MM.1S (cell line): ENCODE data around the gene GMEB1.
"Not testable (repeated sequence)": the region's sequence is repeated elsewhere in the genome, so short reads cannot be mapped to it uniquely, and the experiment has no call there.

Experiments
- DNase-seq: peaks from one replicate; pipeline ENCODE4 v3.0.0-alpha.2; 2015
- H2AFZ ChIP-seq: fragments of 300-600 bp; sonication (generic); 2 replicates; pipeline ENCODE4 v1.6.0; 2016; ENCODE audit warnings: antibody characterized with exemption, low read length
- H3F3A ChIP-seq: fragments of 300-600 bp; sonication (generic); 2 replicates; pipeline ENCODE4 v1.6.1; 2016; ENCODE audit warnings: mild to moderate bottlenecking, antibody characterized with exemption, low read length, moderate library complexity, mixed read lengths; ENCODE audit not compliant: insufficient read depth
- H3K27ac ChIP-seq: fragments of 300-600 bp; sonication (generic); 2 replicates; pipeline ENCODE4 v1.5.1; 2016; ENCODE audit warnings: mild to moderate bottlenecking, low read length
- H3K27me3 ChIP-seq: fragments of 300-600 bp; sonication (generic); replicated peaks from 2 replicates; pipeline ENCODE4 v1.6.0; 2016; ENCODE audit warnings: low read length; ENCODE audit not compliant: insufficient read depth
- H3K36me3 ChIP-seq: fragments of 300-600 bp; sonication (generic); replicated peaks from 2 replicates; pipeline ENCODE4 v1.6.1; 2016; ENCODE audit warnings: mild to moderate bottlenecking, low read length, mixed read lengths; ENCODE audit not compliant: insufficient read depth
- H3K4me1 ChIP-seq: fragments of 300-600 bp; sonication (generic); 2 replicates; pipeline ENCODE4 v1.6.1; 2016; ENCODE audit warnings: low read length, mixed read lengths
- H3K4me2 ChIP-seq: fragments of 300-600 bp; sonication (generic); 2 replicates; pipeline ENCODE4 v1.6.0; 2016; ENCODE audit warnings: low read depth, low read length
- H3K4me3 ChIP-seq: fragments of 300-600 bp; sonication (generic); 2 replicates; pipeline ENCODE4 v1.5.1; 2016; ENCODE audit warnings: low read length, mixed read lengths
- H3K79me2 ChIP-seq: fragments of 300-600 bp; sonication (generic); 2 replicates; pipeline ENCODE4 v1.6.1; 2016; ENCODE audit warnings: mixed run types, low read length, mixed read lengths
- H3K9ac ChIP-seq: fragments of 300-600 bp; sonication (generic); 2 replicates; pipeline ENCODE4 v1.6.1; 2016; ENCODE audit warnings: low read length, mixed read lengths
- H3K9me2 ChIP-seq: fragments of 300-600 bp; sonication (generic); replicated peaks from 2 replicates; pipeline ENCODE4 v1.6.1; 2016; ENCODE audit warnings: mild to moderate bottlenecking, low read length, mixed read lengths; ENCODE audit not compliant: insufficient read depth
- H3K9me3 ChIP-seq: fragments of 300-600 bp; sonication (generic); replicated peaks from 2 replicates; pipeline ENCODE4 v1.6.1; 2016; ENCODE audit warnings: mild to moderate bottlenecking, low read length, mixed read lengths; ENCODE audit not compliant: insufficient read depth
- H4K20me1 ChIP-seq: fragments of 300-600 bp; sonication (generic); 2 replicates; pipeline ENCODE4 v1.6.1; 2016; ENCODE audit warnings: mild to moderate bottlenecking, low read length, moderate library complexity, mixed read lengths; ENCODE audit not compliant: insufficient read depth
- EZH2 ChIP-seq: fragments of 300-600 bp; sonication (generic); optimal IDR thresholded peaks from 2 replicates; pipeline ENCODE3; 2017; ENCODE audit warnings: low read depth, mild to moderate bottlenecking, antibody characterized with exemption, low read length, mixed read lengths
- EZH2phosphoT487 ChIP-seq: fragments of 300-600 bp; sonication (generic); IDR thresholded peaks from 2 replicates; pipeline ENCODE4 v1.6.1; 2018; ENCODE audit warnings: antibody characterized with exemption, low read length
- TF ChIP-seq, protein P1 (sequence below): fragments of 300-600 bp; sonication (generic); IDR thresholded peaks from 2 replicates; pipeline ENCODE4 v1.5.1; 2016; ENCODE audit warnings: antibody characterized with exemption, low read length, mixed read lengths

Gene GMEB1

DNA sequence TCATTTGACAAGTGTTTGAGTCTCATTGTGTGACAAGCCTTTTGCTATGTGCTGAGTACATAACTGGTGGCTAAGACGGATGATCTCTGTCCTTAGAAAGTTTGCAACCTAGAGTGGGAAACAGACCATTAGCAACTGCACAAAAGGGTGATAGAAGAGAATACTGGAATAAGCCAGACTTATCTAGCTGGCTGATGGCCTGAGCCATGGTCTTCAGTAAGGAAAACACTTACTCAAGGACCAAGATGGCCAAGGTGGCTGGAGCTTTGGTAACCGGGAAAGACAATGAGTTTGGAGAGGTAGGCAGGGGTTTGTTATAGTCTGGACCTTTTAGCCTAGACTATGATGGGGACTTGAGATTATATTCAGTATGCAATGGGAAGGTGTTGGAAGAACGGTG lies 24.1 kb upstream of the GMEB1 start:
- Histone ChIP-seq H3K9ac (peak overlapping the region; percentile 93; the same call in 1 of the 2 replicates), H3K4me3 (peak overlapping the region; percentile 97), H3K4me1 (peaks cover 18% of the 10 kb centered on the region), H3K9me3 (no peaks in the 10 kb centered on the region), H3K4me2 (peak overlapping the region; percentile 98), H3K27me3 (no peaks in the 10 kb centered on the region), H3K36me3 (no peaks in the 10 kb centered on the region), H3K9me2 (no peaks in the 10 kb centered on the region), H4K20me1 (no peaks in the 10 kb centered on the region), H2AFZ (peak overlapping the region; percentile 85; the same call in 1 of the 2 replicates), H3F3A (peaks cover 28% of the 10 kb centered on the region), H3K27ac (peak overlapping the region; percentile 98; the same call in 1 of the 2 replicates), H3K79me2 (peaks cover 29% of the 10 kb centered on the region)
- peak; percentile 10 for DNase-seq
- TF ChIP-seq, protein P1, sequence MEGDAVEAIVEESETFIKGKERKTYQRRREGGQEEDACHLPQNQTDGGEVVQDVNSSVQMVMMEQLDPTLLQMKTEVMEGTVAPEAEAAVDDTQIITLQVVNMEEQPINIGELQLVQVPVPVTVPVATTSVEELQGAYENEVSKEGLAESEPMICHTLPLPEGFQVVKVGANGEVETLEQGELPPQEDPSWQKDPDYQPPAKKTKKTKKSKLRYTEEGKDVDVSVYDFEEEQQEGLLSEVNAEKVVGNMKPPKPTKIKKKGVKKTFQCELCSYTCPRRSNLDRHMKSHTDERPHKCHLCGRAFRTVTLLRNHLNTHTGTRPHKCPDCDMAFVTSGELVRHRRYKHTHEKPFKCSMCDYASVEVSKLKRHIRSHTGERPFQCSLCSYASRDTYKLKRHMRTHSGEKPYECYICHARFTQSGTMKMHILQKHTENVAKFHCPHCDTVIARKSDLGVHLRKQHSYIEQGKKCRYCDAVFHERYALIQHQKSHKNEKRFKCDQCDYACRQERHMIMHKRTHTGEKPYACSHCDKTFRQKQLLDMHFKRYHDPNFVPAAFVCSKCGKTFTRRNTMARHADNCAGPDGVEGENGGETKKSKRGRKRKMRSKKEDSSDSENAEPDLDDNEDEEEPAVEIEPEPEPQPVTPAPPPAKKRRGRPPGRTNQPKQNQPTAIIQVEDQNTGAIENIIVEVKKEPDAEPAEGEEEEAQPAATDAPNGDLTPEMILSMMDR = no peak
- TF ChIP-seq EZH2phosphoT487 (no peak), EZH2 (no peak)

DNA sequence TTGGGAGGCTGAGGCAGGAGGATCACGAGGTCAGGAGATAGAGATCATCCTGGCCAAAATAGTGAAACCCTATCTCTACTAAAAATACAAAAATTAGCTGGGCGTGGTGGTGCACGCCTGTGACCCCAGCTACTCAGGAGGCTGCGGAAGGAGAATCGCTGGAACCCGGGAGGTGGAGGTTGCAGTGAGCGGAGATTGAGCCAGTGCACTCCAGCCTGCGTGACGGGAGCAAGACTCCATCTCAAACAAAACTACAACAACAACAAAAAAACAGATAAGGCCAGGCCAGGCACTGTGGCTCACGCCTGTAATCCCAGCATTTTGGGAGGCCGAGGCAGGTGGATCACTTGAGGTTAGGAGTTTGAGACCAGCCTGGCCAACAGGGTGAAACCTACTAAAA lies 23.2 kb upstream of the GMEB1 start:
- not testable (repeated sequence) for H3K27me3 ChIP-seq, H4K20me1 ChIP-seq, H3K36me3 ChIP-seq, H2AFZ ChIP-seq, H3K4me3 ChIP-seq, DNase-seq, H3K9ac ChIP-seq, H3K27ac ChIP-seq, H3K4me2 ChIP-seq, H3K9me3 ChIP-seq, H3K9me2 ChIP-seq
- H3K4me1 ChIP-seq = peaks cover 18% of the 10 kb centered on the region
- H3K79me2 ChIP-seq = peaks cover 27% of the 10 kb centered on the region
- H3F3A ChIP-seq = peaks cover 28% of the 10 kb centered on the region

- no peaks in the 10 kb centered on the region for H3K36me3 ChIP-seq
- H3K4me3 ChIP-seq = no peak overlapping the region
- H3F3A ChIP-seq = peaks cover 28% of the 10 kb centered on the region
- H3K4me1 ChIP-seq = peaks cover 18% of the 10 kb centered on the region
- H2AFZ ChIP-seq = no peak overlapping the region
- H3K4me2 ChIP-seq = no peak overlapping the region
- TF ChIP-seq EZH2 (no peak), EZH2phosphoT487 (no peak)
- TF ChIP-seq, protein P1 = no peak
- H3K27ac ChIP-seq = no peak overlapping the region
- H3K9me3 ChIP-seq = no peaks in the 10 kb centered on the region
- H3K9me2 ChIP-seq = no peaks in the 10 kb centered on the region
- DNase-seq = no peak
- H4K20me1 ChIP-seq = no peaks in the 10 kb centered on the region
- no peaks in the 10 kb centered on the region for H3K27me3 ChIP-seq
- H3K79me2 ChIP-seq = peaks cover 21% of the 10 kb centered on the region
- no peak overlapping the region for H3K9ac ChIP-seq
Observed at GRCh38 chr1:28646040-28646439, 22.5 kb upstream of the GMEB1 start.

DNA sequence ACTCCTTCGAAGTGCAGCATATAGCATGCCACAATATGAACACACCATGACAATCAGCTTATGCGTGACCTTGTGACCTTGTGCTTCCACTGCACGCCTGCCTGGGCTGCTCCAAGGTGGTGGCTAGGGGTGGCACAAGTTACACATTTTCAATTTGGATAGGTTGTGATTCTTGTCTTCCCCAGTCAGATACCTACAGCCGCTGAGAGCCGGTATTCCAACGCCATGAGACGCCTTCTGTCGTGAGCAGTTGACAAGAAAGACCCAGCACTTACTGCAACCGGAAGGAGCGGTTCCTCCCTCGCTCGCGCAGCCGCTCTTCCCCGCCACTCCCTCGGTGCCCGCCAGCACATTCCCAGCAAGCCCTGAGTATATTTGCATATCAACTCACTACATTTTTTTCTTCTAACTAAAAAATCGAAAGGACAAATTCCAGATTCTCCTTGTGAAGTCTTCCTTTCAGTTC lies 20.5 kb upstream of the GMEB1 start:
- H3K9me3 ChIP-seq = no peaks in the 10 kb centered on the region
- peak overlapping the region; percentile 62 for H3K4me3 ChIP-seq
- peaks cover 22% of the 10 kb centered on the region for H3F3A ChIP-seq
- peak overlapping the region; percentile 89 for H3K4me2 ChIP-seq
- H3K36me3 ChIP-seq = no peaks in the 10 kb centered on the region
- DNase-seq = peak; percentile 93
- peak overlapping the region; percentile 93 for H3K27ac ChIP-seq
- no peaks in the 10 kb centered on the region for H4K20me1 ChIP-seq
- H3K79me2 ChIP-seq = peaks cover 5% of the 10 kb centered on the region; the same call in 1 of the 2 replicates
- peak overlapping the region; percentile 86 for H2AFZ ChIP-seq
- no peaks in the 10 kb centered on the region for H3K27me3 ChIP-seq
- TF ChIP-seq EZH2 (no peak), EZH2phosphoT487 (no peak)
- TF ChIP-seq, protein P1 = no peak
- peaks cover 11% of the 10 kb centered on the region for H3K4me1 ChIP-seq
- H3K9ac ChIP-seq = peak overlapping the region; percentile 95
- no peaks in the 10 kb centered on the region for H3K9me2 ChIP-seq
